ENCODE data around the gene WDFY3.
A peak's percentile ranks its signal among the peaks of the same experiment; 100 is the strongest.

Gene WDFY3

DNA sequence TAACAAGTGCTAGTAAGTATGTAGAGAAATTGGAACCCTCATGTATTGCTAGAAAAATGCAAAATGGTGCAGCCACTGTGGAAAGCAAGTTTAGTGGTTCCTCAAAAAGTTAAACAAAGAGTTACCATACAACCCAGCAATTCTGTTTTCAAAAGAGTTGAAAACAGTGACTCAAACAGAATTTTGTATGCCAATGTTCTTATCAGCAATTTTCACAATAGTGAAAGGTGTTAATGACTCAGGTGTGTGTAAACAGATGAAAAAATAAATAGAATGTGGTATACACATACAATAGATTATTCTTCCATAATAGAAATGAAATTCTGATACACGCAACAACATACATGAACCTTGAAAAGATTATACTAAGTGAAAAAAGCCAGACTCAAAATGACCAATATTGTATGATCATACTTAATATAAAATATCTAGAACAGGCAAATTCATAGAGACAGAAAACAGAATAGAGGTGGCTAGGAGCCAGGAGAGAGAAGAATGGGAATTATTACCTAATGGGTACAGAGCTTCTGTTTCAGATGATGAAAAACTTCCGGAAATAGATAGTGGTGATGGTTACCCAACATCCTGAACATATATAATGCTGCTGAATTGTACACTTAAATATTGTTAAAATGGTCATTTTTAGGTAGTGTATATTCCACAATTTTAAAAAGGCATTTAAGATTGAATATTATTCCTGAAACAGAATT, 51.6 kb downstream of the WDFY3 start:
- H3K27ac ChIP-seq: peak overlapping the region in 1 of 2 donors; percentile 50
- TF ChIP-seq, protein P1, sequence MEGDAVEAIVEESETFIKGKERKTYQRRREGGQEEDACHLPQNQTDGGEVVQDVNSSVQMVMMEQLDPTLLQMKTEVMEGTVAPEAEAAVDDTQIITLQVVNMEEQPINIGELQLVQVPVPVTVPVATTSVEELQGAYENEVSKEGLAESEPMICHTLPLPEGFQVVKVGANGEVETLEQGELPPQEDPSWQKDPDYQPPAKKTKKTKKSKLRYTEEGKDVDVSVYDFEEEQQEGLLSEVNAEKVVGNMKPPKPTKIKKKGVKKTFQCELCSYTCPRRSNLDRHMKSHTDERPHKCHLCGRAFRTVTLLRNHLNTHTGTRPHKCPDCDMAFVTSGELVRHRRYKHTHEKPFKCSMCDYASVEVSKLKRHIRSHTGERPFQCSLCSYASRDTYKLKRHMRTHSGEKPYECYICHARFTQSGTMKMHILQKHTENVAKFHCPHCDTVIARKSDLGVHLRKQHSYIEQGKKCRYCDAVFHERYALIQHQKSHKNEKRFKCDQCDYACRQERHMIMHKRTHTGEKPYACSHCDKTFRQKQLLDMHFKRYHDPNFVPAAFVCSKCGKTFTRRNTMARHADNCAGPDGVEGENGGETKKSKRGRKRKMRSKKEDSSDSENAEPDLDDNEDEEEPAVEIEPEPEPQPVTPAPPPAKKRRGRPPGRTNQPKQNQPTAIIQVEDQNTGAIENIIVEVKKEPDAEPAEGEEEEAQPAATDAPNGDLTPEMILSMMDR (IDR thresholded peaks at IDR 0.05): no peak
- no peak for DNase-seq (ENCODE audit: low spot score)
- H3K4me3 ChIP-seq: peak overlapping the region; percentile 14

DNA sequence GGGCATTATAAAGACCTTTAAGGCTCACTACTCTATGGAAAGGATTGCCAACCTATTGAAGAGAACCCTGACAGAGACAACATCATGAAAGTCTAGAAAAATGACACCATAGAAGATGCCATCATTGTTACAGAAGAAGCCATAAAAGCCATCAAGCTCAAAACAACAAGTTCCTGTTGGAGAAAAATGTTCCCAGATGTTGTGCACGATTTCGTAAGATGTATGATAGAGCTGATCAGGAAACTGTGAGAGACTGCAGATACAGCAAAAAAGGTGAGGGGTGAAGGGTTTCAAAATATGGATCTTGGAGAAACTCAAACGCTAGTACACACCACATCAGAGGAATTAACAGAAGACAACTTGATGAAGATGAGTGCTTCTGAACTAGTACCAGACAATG, 53.3 kb downstream of the WDFY3 start:
- Histone ChIP-seq H3K27ac (no peak overlapping the region), H3K4me3 (no peak overlapping the region)
- no peak for DNase-seq (ENCODE audit: low spot score)
- TF ChIP-seq, protein P1 (IDR thresholded peaks at IDR 0.05): no peak

DNA sequence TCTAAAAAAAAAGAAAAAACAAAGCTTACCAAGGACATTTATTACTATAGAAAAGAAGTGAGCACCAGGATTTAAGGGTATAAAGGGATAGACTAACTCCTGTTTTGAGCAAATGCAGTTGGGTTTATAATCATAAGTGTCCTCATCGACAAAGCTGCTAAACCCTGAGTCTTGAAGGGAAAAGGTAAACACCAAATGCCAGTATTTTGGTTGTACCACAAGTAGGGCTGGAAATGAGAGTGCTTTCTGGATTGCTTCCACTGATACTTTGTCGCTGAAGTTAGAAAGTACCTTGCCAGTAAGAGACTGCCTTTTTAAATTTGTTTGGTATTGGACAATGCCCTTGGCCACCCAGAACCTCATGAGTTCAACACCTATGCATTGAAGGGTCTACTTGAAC, 53.7 kb downstream of the WDFY3 start:
- TF ChIP-seq, protein P1 (IDR thresholded peaks at IDR 0.05): no peak
- H3K4me3 ChIP-seq: no peak overlapping the region
- no peak for DNase-seq (ENCODE audit: low spot score)
- H3K27ac ChIP-seq: peak overlapping the region in 1 of 2 donors; percentile 14

DNA sequence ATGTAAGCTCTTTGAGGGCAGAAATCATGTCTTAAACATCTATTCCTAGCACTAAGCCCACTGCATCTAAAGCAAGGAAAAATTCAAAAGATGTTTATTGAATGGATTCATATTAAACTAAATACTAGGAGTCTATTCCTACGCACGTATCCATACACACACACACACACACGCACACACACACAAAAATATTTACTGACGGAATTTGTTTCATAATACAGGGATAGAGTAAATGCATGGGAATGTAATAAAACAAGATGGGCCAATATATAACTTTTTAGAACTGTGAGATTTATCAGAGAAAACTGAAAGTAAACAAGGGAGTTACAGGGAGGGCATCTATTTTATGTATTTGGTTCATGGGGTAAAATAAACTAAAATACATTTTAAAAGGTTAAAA, 57.6 kb downstream of the WDFY3 start:
- DNase-seq (ENCODE audit: low spot score): no peak
- H3K27ac ChIP-seq: no peak overlapping the region
- H3K4me3 ChIP-seq: no peak overlapping the region
- TF ChIP-seq, protein P1 (IDR thresholded peaks at IDR 0.05): no peak

DNA sequence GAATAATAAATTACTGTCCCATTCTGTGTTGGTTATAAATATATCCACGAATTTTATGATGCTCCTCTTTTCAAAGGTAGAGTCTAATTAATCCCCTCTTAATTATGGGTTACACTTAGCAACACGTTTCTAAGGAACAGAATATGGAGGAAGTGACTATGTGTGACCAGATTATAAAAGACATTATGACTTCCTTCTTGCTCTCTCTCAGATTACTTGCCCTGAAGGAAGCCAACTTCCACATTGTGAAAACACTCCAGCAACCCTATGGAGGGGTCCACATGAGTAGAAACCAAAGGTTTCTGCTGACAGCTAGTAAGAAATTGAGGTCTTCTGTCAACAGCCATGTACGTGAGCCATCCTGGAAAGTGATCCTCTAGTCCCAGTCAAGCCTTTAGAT, 59.3 kb downstream of the WDFY3 start:
- TF ChIP-seq, protein P1 (IDR thresholded peaks at IDR 0.05): no peak
- H3K4me3 ChIP-seq: no peak overlapping the region
- H3K27ac ChIP-seq: no peak overlapping the region
- no peak for DNase-seq (ENCODE audit: low spot score)

DNA sequence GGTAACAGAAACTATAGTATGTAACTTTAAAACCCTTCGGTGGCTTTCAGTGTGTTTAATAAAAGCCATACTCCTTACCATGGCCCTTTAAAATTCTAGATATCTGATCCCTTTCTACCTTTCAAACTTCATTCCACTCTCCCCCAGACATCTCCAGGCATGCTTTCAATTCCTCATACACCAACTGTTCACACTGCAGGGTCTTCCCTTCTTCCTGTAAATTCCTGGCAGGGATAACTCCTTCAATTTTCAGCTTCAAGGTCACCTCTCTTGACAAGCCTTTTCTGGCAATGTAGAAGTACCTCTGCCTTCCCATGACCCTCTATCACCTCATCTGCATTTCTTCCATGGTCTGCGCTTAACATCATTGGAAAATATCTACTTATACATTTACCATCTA, 60.8 kb downstream of the WDFY3 start:
- TF ChIP-seq, protein P1 (IDR thresholded peaks at IDR 0.05): no peak
- DNase-seq (ENCODE audit: low spot score): no peak
- H3K27ac ChIP-seq: no peak overlapping the region
- no peak overlapping the region for H3K4me3 ChIP-seq

DNA sequence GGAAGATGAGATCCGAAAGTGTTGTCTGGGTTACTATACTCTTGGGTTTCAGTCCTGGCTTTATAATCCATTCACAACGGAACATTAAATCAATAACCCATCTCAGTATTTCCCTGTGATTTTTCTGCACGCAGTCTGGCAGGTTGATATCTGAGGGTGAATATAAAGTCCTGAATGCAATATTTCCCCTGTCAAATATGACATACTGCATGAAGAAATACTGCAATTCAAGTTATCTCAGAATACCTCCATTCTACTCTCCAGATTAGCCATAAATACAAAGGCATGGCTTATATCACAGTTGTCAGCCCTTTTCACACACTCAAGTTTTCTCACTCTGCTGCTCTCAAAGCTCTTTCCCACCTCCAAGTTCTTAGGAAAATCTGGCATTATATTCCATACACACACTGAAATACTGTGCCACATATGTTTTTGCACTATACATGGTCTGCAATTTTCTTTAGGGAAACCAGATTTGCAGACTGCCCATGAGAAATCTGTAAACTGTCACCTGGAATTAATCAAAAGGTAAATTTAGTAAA, 64.7 kb downstream of the WDFY3 start:
- Histone ChIP-seq H3K27ac (no peak overlapping the region), H3K4me3 (no peak overlapping the region)
- no peak for DNase-seq (ENCODE audit: low spot score)
- TF ChIP-seq, protein P1 (IDR thresholded peaks at IDR 0.05): no peak

Measured in coronary artery (tissue), 2 donors.